Tibial nerve (tissue), 3 donors: ENCODE data around the gene DRD1.

ENCODE experiments used
- CTCF ChIP-seq, 5 experiments: fragments of 200-600 bp in 3 of 5; fragments of 450-650 bp in 2 of 5; sonication (generic) in 3 of 5; IDR thresholded peaks; one replicate each; pipeline ENCODE4 v1.5.1; 2016 to 2019; ENCODE audit warnings: antibody characterized with exemption in 5 of 5, mild to moderate bottlenecking in 3 of 5, moderate library complexity in 2 of 5
- POLR2A ChIP-seq, 2 donors: fragments of 450-650 bp; IDR thresholded peaks; one replicate each; pipeline ENCODE4 v1.6.1; 2017; ENCODE audit warnings: antibody characterized with exemption in 2 of 2, mild to moderate bottlenecking in 2 of 2, moderate library complexity in 2 of 2

- TF ChIP-seq POLR2A (IDR thresholded peaks at IDR 0.05) (no peak), CTCF (IDR thresholded peaks at IDR 0.05) (no peak)
Observed at GRCh38 chr5:175456105-175456742, 12.2 kb upstream of the DRD1 start.
